GM19099 (cell line): ENCODE data around the gene TMCC3.

Source experiments
- POLR2A ChIP-seq: IDR thresholded peaks from 3 replicates; pipeline ENCODE4 v1.6.1; 2011; ENCODE audit warnings: low read depth; ENCODE audit not compliant: insufficient read length; ENCODE audit errors: extremely low read depth

The TMCC3 gene

DNA sequence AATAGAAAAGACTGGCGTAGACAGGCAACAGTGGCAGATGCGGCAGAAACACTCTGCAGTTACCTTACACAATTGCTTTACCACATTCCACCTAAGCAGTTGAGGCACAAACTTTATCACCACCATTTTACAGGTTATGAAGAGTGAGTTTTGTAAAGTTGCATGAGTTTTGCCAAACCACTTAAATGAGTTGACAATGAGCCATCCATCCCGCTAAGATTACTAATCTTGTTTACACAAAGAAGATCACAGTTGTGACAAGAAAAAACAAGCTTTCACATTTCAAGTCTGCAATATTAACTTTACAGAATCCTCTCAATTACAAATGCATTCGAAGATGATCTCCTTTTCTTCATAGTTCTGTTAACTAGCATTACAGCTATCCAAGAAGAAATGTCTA is 1.8 kb downstream of the TMCC3 start:
- TF ChIP-seq POLR2A = no peak

DNA sequence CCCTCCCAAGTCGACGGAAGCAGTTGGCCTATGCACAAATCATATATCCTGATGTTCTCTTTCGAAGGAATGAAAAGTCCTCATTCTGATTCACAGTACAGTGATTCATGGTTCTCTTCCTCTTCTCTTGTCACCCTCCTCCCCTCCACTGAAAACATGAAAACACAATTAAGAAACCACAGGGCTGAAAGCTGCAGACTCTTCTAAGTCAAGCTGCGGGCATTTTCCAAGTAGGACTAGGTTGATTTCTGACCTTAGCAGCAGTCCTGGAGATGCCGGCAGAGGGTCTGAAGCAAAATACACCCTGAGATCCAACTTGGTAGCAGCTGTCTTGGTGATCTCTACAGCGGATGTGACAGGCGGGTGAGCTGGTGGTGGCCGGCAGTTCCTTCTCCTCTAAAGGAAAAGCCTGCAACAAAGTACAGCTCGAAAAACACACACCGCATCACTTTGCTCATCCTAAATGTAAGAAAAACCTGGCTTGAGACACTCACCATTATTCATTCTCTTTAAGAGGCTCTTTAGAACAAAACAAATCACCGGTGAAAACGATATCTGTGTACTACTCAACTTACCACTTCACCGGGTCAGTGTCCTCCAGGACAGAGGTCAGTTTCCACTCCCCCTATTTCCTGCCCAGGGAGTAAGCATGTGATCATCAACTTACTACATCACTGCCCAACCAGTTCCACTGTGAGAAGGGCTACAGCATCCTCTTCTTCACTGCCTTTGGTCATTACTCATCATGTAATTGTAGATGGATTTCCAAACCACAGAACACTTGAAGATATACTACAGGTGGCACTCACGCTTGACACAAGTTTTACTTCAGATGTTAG is 6.0 kb downstream of the TMCC3 start:
- TF ChIP-seq POLR2A = no peak

DNA sequence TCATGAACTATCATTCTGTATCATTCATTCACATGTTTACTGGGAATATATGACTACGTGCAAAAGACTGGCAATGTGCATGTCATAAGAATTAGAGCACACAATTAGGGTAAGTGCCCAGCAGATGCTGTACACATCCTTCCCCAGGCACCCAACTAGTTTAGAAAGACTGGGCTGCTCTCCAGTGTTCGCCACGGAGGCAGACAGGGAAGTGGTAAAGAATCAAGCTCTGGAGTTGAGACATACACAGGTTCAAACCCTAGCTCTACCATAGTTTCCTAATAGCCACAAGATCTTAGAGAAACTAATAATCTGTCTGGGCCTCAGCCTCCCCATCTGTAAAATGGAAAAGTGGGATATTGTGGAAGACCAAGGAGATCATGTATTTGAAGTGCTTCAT is 6.8 kb downstream of the TMCC3 start:
- no peak for TF ChIP-seq POLR2A

DNA sequence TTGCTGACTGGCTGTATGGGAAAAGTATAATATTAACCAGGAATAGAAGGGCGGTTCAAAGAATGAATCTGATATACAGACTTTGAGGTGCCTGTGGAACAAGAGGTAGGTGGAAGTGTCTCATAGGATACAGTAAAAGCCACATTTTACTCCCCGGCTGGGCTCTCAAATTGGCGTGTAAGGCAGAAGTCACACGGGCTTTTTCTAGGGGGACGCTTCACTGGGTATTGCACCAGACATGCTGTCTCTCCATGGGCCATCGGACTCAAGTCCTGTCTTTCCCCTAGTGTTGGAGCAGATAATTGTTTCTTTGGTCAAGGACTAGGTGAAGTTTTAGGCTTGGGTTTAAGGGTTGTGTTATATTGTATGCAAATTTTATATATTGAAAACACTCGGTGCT is 9.1 kb downstream of the TMCC3 start:
- TF ChIP-seq POLR2A = no peak

DNA sequence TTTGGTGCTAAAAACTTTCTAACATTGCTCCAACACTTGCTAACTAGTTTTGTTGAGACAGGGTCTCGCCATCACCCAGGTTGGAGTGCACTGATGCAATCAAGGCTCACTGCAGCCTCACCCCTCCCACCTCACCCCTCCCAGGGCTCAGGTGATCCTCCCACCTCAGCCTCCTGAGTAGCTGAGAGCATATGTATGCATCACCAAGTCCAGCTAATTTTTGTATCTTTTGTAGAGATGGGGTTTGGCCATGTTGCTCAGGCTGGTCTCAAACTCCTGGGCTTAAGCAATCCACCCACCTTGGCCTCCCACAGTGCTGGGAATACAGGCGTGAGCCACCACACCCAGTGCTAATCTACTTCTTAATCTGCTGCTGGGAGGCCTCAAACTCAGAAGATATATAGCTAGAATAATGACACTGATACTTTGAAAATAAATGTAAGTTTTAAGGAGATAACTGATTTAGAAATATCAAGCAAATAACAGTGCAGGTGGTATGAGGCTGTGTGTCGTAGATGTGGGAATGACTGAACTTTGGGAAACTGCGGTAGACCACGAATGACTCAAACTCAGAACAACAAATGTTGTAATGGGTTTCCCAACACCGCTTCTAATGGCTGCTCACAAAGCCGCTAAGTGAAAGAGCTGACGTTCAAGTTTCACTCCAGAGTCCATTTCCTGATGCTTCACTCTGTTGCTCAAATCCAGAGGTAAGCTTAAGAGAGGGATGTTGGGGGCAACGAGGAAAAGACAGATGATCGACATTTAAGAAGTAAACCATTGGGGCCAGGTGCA is 10.0 kb downstream of the TMCC3 start:
- no peak for TF ChIP-seq POLR2A

DNA sequence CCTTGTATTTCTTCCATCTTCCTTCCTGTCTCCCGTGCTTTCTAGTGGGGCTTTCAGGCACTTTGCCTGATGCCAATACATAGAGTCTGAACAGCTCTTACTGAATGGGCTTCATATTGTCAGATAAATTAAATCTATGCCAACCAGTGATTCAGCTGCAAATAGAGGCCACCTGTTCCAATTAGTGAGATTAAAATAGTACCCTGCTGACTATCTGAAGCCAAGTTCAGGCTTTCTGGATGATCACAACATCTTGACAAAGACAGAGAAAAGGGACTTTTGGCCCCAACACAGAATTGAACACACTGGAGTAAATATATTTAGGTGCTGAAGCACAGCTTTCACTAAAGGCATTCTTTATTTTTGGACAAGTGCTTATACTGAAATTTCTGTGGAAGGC is 11.8 kb downstream of the TMCC3 start:
- TF ChIP-seq POLR2A = no peak

DNA sequence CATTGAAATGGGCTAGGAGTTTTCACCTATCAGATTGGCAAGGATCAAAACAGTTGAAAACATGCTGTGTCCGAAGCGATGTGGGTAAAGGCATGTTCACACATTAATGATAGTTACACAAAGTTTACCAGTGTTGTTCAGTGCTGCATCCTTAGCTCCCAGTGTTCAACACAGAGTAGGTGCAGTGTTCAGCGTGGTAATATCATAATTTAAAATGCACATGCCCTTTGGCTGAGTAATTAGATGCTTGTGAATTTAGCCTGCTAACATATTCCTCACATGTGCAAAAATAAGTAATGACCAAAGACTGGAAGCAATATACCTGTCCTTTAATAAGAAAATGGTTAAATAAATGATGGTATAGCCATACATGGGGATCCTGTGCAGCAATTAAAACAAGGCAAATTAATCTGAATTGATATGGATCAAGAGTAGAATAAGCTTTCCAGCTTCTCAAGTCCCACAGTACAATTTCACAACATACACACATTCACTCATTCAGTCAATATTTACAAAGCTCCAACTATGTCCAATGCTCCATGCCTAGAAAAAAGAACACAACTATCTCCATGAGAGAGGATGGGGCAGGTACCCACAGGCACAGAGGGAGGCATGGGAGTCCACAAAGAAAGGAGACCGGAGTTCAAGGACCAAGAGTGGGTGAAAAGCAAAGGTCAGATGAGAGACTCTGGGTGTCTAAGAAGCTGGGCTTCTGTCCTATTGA is 12.8 kb downstream of the TMCC3 start:
- no peak for TF ChIP-seq POLR2A

DNA sequence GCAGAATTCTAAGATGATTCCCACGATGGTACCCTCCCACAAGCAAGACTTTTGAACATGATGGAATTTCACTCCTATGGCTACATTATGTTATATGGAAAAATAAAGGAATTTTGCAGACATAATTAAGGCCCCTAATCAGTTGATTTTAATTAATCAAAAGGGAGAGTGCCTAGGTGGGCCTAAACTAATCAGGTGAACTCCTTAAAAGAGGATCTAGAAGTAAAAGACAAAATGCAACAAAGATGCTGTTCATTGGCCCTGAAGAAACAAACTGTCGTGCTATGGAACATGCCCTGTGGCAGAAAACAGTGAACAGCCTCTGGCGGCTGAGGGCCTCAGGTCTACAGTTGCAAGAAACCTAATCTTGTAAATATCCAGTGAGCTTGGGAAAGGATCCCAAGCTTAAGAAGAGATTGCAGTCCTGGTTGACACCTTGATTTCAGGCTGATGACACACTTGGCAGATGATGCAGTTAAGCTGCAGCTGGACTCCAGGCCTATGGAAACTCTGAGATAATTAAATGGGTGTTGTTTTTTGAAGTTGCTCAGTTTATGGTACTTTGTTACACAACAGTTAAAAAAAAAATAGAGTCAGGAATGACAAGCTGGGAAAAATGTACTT is 13.8 kb downstream of the TMCC3 start:
- TF ChIP-seq POLR2A = no peak

DNA sequence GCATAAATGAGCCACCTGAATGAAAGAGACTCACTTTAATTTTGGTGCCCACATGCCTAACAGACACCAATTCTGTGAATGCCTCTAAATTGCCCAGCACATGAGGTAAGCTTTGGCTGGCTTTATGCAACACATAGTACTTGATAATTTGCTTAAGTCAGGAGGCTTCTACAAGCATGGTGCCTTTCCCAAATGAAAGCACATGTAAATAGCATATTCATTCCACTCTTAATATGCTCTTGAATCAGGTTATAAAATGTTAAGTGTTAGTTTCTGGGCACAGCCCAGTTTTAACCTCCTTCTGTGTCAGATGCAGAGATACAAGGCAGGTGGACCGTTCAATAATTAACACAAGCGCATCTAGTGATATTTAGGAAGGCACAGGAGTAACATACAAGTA is 15.6 kb downstream of the TMCC3 start:
- no peak for TF ChIP-seq POLR2A

DNA sequence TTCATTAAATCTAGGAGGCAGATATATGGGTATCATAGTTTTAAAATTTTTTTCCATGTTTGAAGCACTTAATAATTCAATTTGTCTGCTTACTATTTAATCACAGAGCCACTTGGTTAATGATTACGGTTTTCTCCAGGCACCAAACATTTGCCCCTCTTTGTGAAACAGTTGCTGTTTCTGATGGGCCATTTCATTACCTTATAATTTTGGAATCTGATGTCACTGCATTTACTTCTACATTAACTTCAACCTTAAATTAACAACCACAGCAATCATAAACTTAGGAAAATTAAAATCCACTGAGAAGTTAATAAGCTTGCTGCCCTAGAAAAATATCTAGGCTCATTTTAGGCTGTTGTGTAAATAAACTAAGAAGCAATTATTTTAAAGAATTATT is 17.0 kb downstream of the TMCC3 start:
- TF ChIP-seq POLR2A = no peak

DNA sequence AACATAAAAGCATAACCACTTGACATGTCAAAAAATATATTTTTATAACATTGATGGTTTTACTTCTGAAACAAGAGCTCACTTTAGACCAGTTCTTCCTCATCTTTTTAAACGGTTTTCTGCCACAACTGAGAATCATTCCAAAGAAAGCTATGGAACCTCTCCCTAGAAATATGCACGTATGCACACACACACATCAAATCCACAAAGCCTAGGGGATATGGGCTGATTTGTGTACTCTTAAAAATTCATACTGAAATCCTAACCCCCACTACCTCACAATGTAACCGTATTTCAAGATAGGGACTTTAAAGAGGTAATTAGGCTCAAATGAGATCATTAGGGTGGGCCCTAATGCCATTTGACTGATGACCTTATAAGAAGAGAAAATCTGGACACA is 19.3 kb downstream of the TMCC3 start:
- no peak for TF ChIP-seq POLR2A

DNA sequence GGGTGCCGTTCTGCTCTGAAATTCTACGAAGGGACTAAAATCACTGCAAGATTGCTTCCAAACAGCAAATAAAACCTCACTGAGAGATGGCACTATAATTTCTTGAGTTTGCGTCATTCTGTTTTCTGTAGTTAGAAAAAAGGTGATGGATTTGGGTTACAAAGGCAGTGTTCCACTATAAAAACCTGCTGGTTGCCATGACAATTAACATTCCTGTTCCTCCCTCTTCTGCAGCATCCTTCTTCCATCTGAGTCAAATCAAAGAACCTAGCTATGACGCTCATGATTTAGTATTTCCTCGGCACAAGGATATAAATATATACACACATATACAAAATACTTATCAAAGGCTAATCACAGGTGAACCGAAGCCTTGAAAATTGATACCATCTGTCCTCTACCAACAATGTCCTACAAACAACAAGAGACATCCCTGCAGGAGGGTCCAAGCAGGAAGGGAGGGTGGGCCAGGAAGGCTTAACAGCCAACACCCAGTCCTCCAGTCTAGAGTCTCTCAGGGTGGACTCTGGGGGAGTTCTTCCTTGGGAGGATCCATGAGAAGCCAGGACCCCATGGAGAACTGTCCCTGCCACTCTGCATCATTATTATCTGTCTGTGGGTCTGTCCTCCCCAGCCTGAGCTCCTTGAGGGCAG is 21.4 kb downstream of the TMCC3 start:
- TF ChIP-seq POLR2A = no peak

DNA sequence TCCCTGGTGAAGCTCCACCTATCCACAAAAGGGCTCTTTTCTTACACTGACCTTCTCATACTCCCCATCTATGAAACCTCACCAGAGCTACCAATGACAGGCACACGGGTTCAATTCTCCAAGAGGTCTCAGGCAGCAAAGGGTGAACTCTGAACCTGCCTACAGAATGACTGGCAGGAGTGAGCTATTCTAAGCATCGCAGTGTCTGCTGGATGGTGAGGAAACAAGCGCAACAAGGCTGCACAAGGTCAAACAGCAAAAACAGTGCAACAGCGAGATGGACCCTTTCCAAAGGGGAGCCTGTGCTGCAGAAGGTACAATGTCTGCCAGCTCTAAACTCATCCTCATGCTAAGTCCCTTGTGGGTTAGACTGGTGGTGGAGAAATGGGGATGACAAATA is 22.0 kb downstream of the TMCC3 start:
- no peak for TF ChIP-seq POLR2A

DNA sequence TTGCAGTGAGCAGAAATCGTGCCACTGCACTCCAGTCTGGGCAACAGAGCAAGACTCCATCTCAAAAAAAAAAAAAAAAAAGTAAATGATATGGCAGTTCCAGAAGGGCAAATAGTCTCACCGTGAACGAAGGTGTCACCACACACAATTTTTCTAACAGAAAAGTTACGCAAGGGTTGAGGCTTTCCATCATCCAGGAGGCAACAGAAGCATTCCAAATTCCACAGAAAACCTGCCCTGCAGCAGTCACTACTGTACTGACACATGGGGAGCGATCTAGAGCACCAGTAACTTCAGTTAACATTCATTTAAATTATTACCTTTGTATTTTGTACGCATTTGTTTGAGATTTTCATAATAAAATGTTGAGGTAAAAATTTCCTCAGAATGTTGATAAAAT is 24.8 kb downstream of the TMCC3 start:
- TF ChIP-seq POLR2A = no peak
